Hematopoietic multipotent progenitor cell treated with erythropoietin and hydrocortisone succinate and interleukin-3 and kit ligand, for 6 days (in vitro differentiated cells): ENCODE measurements around the gene MITD1.
"Not testable (repeated sequence)": the region's sequence is repeated elsewhere in the genome, so short reads cannot be mapped to it uniquely, and the experiment has no call there.

Source experiments
- DNase-seq: peaks from one replicate; pipeline ENCODE4 v3.0.0-alpha.2; 2015

Gene MITD1

DNA sequence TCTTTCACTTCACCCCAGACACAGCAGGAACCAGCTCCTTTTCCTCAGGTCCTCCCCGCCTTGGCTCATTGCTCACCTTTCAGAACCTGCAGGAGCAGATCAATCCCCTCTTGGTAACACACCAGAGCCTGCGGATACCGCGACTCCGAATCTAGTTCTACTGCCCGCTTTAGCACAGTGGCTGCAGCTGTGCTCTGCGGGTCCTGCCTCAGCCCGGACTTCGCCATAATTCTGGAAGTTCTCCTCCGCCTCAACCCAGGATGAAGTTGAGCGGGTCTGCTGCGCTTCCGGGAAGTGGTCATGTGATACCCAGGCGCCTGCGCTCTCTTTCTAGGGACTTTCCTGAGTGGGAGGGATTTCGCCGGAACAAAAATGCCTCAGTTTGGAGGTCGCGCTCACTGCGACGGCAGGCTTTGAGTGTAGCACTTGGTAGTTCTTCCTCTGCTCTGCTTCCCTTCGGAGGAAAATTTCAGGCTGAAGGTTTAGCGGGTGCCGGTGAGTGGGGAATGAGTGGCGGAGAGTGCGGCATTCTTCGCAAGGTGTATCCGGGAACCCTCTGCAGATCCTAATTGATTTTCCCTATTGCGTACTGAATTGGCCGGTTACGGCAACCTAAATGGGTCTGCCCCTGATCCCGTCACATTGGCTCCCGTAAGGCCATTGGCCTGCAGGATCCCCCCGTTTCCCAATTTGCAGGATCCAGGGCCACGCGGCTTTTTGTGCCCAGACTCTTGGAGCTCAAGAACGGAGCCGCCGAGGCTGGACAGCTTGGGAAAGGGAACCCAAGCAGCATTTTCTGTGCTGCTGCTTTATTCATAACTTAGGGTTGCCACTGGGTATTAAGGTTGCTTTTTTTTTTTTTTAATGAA lies at the start of gene MITD1, which contains the start of gene MRPL30:
Gene MITD1, minus strand, starts transcription at position 304 of the 869 bp plus-strand sequence. Its CDS starts 77 bp downstream, at position 227.
Gene MRPL30, plus strand, starts transcription at position 430 of the 869 bp plus-strand sequence. CDS start 5,020 bp downstream, outside the sequence.
- peak; percentile 97 for DNase-seq

DNA sequence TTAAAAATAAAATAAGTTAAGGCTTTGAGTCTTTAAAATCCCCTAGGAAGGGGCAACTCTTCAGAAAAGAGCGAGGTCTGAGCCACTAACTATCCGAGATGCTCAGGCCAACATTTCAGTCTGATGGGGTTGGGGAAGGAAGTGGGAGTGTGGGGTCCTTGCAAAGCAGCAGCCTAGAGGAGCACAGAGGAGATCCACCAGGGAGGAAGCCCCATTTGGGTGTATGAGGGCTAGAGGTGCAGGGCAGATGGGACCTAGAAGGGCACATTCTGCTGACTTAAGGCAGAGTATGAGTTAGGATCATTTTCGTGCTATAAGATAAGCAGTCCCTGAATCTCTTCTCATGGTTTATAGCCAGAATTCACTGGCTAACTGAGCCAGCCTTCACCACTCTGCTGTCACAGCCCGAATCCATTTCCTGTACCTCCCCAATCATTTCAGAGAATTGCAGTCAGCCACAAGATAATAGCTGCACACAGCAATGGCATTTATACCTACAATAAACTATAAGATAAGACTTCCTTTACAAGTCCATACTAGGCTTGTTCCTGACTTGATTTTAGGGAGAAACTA lies 37.2 kb upstream of the MITD1 start:
- peak; percentile 36 for DNase-seq

GRCh38 chr2:99216096-99216495 lies 35.2 kb upstream of the MITD1 start:
- no peak for DNase-seq

DNA sequence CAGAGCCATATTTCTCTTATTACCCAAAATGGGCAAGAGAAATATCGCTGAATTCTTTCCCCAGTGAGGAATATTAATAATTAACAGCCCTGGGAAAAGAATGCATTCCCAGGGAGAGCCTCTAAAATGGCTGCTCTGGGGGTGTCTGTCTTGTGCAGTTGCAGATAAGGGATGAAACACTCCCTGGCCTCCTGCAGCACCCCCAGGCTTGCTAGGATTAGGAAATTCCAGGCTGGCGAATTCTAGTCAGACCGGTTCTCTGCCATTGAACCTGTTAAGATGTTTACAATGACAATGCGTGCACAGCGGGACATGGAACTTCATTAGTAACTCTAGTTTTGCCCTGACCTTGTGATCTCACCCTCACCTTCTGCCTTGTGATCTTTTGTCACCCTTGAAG lies 24.6 kb upstream of the MITD1 start:
- DNase-seq, result no peak

DNA sequence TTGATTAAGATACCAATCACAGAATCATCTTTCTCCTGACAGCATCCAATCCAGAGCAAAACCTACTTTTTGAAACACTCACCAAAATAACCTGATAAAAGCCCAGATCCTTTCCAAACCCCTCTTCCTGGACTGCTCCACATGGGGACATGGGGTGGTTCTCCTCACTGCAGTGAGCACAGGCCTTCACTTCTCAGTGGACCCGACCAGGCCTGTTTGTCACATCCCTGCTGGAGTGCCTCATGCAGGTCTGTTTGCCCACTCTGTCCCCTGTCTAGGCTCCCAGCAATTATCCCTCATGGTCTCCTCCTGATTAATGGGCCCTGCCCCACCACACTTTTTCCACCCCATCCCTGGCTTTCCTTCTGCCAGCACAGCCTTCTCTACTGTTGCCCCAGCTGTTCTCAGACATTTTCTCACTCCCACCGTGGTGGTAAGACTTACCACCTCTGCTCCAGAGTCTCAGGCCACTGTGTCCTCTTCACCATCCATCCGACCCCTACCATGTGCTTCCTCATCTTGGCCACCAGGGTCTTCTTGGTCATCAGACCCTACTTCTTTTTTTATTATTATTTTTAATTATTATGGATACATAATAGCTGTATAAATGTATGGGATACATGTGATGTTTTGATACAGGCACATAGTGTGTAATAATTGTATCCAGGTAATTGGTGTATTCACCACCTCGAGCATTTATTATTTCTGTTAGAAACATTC lies 21.3 kb upstream of the MITD1 start:
- DNase-seq, result no peak

DNA sequence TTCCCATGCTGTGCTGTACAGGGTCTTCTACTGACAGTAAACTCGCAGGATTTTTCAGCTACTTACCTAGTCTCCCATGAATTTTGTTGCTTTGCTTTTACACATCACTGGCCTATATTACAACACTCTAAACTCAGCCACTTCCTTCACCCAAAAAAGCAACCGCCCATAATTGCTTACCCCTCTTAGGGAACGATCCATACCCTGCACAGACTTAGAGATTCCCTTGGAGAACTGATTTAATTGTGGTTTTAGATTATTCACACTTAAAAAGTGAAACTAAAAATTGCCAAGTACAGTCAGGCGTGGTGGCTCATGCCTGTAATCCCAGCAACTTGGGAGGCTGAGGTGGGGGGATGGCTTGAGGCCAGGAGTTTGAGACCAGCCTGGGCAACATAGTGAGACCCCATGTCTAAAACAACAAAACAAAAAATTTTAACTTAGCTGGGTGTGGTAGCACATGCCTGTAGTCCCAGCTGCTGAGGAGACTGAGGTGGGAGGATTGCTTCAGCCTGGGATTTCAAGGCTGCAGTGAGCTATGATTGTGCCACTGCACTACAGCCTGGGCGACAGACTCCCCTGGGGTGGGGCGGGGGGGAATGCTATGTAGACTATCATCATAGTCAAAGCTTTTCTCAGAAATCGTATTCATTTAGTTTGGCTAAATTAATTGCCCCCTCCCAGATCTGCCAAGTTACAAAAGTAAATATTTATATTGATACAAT lies 19.4 kb upstream of the MITD1 start:
- DNase-seq, result no peak

DNA sequence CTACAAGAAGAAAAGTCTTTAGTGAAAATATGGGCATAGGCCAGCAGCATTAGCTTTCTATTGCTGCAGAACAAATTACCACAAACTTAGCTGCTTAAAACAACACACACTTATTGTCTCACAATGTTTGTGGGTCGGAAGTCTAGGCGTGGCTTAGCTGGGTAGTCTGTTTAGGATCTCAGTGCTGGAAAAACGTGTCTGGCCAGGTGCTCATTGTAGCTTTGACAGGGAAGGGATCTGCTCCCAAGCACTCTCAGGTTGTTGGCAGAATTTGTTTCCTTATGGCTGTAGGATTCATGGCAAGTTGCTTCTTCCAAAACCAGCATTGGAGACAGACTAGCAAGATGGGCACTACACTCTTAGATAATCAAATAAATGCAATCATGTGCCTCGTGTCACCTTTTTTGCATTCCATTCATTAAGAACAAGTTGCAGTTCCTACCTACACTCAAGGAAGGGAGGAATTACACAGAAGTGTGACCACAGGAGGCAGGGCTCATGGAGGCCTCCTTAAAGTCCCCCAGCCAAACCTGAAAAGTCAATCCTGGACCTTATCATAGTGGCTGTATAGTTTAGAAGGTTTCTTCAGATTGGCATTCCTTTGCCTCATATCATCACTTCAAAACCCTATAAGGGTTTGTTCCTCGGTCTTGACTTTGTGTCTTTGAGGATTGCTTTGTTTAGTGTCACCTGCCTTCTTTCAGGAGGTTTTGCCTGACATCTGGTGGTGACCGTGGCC lies 17.4 kb upstream of the MITD1 start:
- no peak for DNase-seq

GRCh38 chr2:99192364-99192763 lies 11.5 kb upstream of the MITD1 start:
- DNase-seq, result not testable (repeated sequence)

GRCh38 chr2:99190548-99190947 lies 9.7 kb upstream of the MITD1 start:
- DNase-seq, result peak; percentile 17

DNA sequence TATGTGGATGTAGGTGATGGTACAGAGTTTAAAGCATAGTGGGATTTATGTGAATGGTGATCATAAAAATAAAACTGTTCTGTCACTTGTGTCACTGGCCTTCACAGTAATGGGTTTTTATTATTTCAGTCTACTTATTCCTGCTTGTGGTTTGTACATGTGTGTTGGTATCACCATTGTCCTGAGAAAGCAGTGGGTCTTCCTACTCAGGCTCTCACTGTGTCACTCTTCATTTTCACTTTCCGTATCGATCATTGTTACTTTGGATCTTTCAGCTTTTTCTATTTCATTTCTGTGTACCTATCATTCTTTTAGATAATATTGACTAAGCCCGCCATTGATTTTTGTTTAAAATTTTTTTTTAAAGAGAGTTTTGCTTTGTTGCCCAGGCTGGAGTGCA lies 7.5 kb upstream of the MITD1 start:
- DNase-seq, result no peak

DNA sequence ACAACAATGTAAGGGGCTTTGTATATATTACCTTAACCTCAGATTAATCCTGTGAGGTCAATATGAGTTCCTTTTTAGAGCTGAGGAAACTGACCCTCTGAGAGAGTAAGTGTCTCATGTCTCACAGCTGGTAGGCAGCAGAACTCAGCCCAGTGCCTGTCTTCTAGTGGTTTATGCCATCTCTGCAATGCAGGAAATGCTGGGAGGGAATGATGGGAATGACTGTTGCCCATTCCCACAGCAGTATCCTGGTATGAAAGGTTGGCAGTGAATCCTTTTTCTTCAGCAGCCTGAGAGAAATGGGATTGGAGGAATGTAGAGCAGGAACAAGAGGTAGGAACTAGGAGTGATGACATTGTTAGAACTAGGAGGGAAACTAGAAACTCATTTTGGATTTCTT lies 6.2 kb upstream of the MITD1 start:
- DNase-seq, result no peak

DNA sequence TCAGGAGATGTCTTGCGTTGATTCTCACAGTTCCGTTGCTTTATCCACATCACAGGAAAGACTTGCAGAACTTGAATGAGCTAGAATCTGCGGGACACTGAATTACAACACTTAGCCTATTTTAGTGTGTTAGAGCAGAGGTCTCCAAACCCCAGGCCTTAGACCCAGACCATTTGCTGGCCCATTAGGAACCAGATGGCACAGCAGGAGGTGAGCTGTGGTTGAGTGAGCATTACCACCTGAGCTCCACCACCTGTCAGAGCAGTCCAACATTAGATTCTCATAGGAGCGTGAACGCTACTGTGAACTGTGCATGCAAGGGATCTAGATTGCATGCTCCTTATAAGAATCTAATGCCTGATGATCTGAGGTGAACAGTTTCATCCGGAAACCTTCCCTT lies 4.0 kb upstream of the MITD1 start:
- DNase-seq, result no peak

GRCh38 chr2:99183025-99183424 lies 2.2 kb upstream of the MITD1 start:
- DNase-seq, result no peak

GRCh38 chr2:99181624-99182000 lies 754 bp upstream of the MITD1 start:
- DNase-seq, result peak; percentile 62

GRCh38 chr2:99171377-99172140 lies 9.3 kb downstream of the MITD1 start:
- DNase-seq, result no peak

GRCh38 chr2:99169534-99169933 lies 11.3 kb downstream of the MITD1 start:
- DNase-seq, result no peak

DNA sequence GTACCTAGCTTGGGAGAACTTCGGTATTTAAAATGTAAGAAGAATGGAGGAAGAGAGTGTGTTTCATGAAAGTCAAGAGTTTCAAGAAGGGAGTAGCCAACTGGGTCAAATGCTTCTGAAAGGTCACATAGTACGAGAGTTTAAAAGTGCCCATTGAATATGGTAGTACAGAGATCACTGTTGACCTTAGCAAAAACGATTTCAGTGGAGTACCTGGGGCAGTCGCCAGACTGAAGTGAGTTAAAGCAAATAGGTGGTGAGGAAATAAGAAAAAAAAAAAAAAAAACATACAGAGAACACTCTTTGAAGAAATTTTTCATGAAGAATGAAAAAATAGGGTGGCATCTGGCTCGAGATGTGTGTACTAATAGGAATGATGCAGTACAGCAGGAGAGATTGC lies 14.6 kb downstream of the MITD1 start:
- DNase-seq, result no peak

- no peak for DNase-seq
These were observed 21.3 kb downstream of the MITD1 start for GRCh38 chr2:99159594-99159993.

DNA sequence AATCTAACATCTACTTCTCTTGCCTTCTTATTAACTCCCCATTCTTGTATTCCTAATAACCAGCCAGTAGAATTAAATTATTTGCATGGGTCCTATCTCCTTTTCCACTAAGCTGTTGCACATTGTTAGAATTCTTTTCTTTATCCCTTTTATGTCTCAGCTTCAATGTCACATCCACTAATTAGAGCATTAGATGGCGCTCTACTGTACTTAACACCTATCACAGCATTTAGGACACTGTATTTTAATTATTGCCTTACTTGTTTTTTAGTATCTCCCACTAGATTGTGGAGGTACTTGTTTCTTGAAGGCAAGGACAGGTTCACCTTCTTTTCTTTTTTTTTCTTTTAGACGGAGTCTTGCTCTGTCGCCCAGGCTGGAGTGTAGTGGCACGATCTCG lies 22.3 kb downstream of the MITD1 start:
- peak; percentile 27 for DNase-seq

- peak; percentile 16 for DNase-seq
These were observed 24.0 kb downstream of the MITD1 start for GRCh38 chr2:99156891-99157290.
